ENCODE measurements around the gene SLC1A1.
"Not testable (repeated sequence)": the region's sequence is repeated elsewhere in the genome, so short reads cannot be mapped to it uniquely, and the experiment has no call there.

SLC1A1 gene

DNA sequence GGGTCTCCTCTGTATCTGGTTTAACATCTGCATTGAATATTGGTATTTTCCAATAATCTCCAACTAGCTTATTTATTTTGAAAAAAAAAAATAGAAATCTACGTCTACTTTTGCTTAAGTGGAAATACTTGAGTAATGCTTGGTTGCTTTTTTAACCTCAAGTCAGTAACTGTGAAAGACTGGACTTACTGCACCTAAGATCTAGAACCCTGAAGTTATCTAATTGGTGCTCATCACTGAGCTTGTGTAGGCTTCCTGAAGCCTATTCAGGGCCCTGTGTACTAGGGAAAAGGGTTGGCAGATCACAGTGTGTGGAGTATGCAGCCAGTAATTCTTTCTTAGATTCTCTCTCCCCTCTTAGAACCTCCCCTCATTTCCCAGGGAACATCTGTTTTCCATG is 16.2 kb downstream of the SLC1A1 start:
- DNase-seq (ENCODE audit: low read depth): no peak

DNA sequence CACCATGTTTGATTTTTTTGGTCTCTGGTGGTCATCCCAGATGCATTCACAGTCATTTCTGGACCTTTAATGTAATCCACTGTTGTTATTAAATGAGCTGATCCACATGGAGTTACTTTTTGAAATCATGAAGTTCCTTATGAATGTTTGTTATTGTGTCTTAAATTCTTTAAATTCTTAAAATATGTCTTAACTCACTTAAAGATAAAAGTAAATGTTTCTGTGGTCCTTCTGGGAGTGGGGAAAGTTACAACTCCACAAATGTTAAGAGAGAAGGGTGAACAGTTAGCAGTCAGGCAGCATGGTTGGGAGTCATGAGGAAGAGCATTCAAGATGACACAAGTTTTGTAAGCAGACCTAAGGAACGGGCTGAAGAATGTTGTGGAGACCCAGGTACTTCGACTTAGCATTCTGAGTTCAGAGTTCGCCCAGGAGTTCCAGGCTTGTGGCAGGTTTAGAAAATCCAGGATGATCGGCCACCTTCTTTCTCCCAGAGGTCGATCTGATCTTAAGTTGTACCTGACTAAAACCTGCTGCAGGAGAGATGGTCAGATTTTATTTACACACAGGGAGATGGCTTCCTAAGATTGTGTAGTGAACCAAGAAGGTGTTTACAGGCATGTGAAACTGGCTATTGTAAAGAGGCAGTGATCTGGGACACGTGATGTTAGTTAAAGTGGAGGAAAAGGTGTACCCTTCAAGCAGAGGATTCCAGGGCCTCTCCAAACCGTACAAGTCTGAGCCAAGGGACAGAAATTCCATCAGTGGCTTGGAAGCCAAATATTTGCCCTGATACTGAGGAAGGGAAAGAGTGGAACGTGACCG is 17.2 kb downstream of the SLC1A1 start:
- peak; percentile 24 for DNase-seq (ENCODE audit: low read depth)

- peak; percentile 64 for DNase-seq (ENCODE audit: low read depth)
Observed at GRCh38 chr9:4508246-4508906, 18.1 kb downstream of the SLC1A1 start.

- peak; percentile 58 for DNase-seq (ENCODE audit: low read depth)
Observed at GRCh38 chr9:4508907-4509589, 18.8 kb downstream of the SLC1A1 start.

DNA sequence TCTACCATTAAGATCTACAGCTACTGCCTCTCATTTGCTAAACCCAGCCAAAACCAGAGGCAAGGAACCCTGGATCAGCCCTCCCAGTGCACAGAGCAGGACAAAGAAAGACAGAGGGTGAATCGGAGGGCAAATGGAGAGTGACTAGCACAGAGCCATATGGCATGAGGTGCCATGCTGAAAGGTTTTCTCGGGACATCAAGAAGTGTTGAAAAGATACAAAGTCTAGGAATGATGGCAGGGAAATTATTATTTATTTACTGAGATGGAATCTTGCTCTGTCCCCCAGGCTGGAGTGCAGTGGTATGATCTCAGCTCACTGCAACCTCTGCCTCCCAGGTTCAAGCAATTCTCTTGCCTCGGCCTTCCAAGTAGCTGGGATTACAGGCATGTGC is 19.3 kb downstream of the SLC1A1 start:
- no peak for DNase-seq (ENCODE audit: low read depth)

- no peak for DNase-seq (ENCODE audit: low read depth)
Observed at GRCh38 chr9:4510546-4511322, 20.5 kb downstream of the SLC1A1 start.

GRCh38 chr9:4514252-4515128 is 24.2 kb downstream of the SLC1A1 start:
- no peak for DNase-seq (ENCODE audit: low read depth)

- peak; percentile 63 for DNase-seq (ENCODE audit: low read depth)
Observed at GRCh38 chr9:4515958-4516375, 25.7 kb downstream of the SLC1A1 start.

GRCh38 chr9:4517274-4517673 is 27.0 kb downstream of the SLC1A1 start:
- no peak for DNase-seq (ENCODE audit: low read depth)

DNA sequence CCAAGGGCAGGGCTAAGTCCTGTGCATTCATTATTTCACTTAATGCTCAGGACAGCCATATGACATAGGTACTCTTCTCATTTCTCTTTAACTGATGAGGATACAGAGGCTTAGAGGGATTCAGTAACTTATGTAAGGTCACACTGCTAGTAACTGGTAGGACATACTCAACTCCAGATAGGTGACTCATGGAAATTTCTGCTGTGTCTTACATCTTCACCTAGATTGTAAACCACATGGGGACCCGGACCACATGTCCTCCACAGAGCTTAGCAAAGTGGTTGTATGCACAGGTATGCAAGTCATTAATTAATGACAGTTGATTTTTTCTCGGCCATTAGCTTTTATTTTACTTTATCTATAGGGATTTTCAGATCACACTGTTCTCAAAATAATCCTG is 29.3 kb downstream of the SLC1A1 start:
- DNase-seq (ENCODE audit: low read depth): no peak

DNA sequence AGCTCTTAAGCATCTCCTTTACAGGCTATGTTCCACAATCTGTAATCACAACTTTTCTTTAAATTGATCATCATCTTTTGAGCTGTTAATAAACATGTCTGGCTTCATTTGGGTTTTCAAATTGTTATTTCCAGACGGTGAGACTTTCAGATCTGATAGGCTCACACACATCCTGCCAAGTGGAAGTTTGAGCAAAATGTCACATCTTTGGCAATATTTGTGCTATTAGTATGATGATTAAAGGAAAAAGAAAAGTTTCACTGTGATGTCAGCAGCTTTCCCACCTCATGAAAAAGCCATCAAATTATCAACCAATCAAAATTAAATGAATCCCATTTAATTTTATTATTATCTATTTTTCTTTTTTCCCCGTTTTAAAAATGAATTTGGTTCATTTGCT is 29.8 kb downstream of the SLC1A1 start:
- DNase-seq (ENCODE audit: low read depth): no peak

- no peak for DNase-seq (ENCODE audit: low read depth)
Observed at GRCh38 chr9:4530375-4530774, 40.1 kb downstream of the SLC1A1 start.

DNA sequence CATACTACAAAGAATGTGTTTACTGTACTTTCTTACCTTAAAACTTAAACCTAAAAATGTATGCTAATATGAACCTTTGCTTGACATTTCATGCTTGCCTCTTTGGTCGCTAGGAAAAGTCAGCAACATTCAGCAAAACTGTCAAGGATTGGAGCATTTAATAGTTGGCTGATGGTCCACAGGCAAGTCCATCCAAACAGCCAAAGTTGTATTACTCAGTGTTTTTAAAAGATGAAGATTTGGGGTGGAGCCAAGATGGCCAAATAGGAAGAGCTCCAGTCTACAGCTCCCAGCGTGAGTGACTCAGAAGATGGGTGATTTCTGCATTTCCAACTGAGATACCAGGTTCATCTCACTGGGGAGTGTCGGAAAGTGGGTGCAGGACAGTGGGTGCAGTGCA is 40.6 kb downstream of the SLC1A1 start:
- DNase-seq (ENCODE audit: low read depth): peak; percentile 36

- DNase-seq (ENCODE audit: low read depth): not testable (repeated sequence)
Observed at GRCh38 chr9:4531355-4531754, 41.1 kb downstream of the SLC1A1 start.

- not testable (repeated sequence) for DNase-seq (ENCODE audit: low read depth)
Observed at GRCh38 chr9:4533881-4534280, 43.6 kb downstream of the SLC1A1 start.

- DNase-seq (ENCODE audit: low read depth): not testable (repeated sequence)
Observed at GRCh38 chr9:4536196-4536595, 45.9 kb downstream of the SLC1A1 start.

GRCh38 chr9:4537581-4537980 is 47.3 kb downstream of the SLC1A1 start:
- no peak for DNase-seq (ENCODE audit: low read depth)

DNA sequence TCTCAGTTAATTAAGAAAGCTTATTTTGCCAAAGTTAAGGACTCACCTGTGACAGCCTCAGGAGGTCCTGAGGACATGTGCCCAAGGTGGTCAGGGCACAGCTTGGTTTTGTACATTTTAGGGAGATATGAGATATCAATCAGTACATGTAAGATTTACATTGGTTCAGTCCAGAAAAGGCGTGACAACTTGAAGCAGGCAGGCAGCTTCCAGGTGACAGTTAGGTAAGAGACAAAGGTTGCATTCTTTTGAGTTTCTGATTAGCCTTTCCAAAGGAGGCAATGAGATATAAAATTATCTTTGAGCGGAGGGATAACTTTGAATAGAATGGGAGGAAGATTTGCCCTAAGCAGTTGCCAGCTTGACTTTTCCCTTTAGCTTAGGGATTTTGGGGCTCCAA is 47.8 kb downstream of the SLC1A1 start:
- DNase-seq (ENCODE audit: low read depth): no peak

DNA sequence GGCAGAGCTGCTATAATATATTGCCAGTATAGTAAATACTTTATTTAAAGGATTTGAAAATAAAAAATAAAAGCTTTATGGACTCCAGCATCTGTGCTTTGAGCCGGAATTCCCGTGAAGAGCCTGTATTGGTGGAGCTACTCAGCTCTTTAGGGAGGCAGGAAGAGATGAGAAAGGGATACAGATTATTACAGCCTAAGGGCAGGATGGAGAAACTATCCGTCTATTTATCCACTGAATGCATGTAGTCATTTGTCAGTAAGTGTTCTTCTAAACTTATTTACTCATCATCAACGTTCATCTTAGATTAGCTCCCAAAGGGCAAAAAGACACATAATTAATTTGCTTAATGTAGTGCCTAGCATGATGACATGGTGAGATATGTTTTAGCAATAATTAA is 48.4 kb downstream of the SLC1A1 start:
- DNase-seq (ENCODE audit: low read depth): no peak

- no peak for DNase-seq (ENCODE audit: low read depth)
Observed at GRCh38 chr9:4540425-4540824, 50.2 kb downstream of the SLC1A1 start.

- DNase-seq (ENCODE audit: low read depth): no peak
Observed at GRCh38 chr9:4541281-4541680, 51.0 kb downstream of the SLC1A1 start.
